ENCODE data around the gene MPL.

Gene MPL

GRCh38 chr1:43383449-43383848 lies 45.8 kb downstream of the MPL start:
- peak in 1 of 3 donors; percentile 28 for DNase-seq

GRCh38 chr1:43386676-43387075 lies 49.1 kb downstream of the MPL start:
- 94% methylated on average over 4 of the region's 6 CpGs for WGBS (ENCODE audit: insufficient coverage)
- H3K4me3 ChIP-seq (ENCODE audit: control insufficient read depth in 1 of 7, extremely low read depth in 1 of 7, insufficient read depth in 4 of 7, low read depth in 2 of 7, low read length in 6 of 7), result no peak overlapping the region
- no peaks in the 10 kb centered on the region for H3K9me3 ChIP-seq (ENCODE audit: control extremely low read depth in 1 of 5, control insufficient read depth in 4 of 5, insufficient read depth in 2 of 5, low read depth in 1 of 5, low read length in 4 of 5)
- peaks cover 22 to 65% (median 40%) of the 10 kb centered on the region in 4 experiments for H3K36me3 ChIP-seq (ENCODE audit: control insufficient read depth in 4 of 4, insufficient read depth in 4 of 4, low read length in 3 of 4)
- CTCF ChIA-PET, result interaction anchor here (1.6 kb wide), 1 partner anchor 16 kb away, joined by 3 read pairs; no protein-coding TSS in a partner anchor
- no peaks in the 10 kb centered on the region for H3K27me3 ChIP-seq (replicated peaks in 2 of 5; ENCODE audit: control insufficient read depth in 4 of 5, insufficient read depth in 5 of 5, low read length in 4 of 5)
- POLR2A ChIA-PET, result no interaction called here
- no peak overlapping the region for H3K27ac ChIP-seq (ENCODE audit: insufficient read depth in 1 of 2, low read depth in 1 of 2, low read length in 2 of 2, poor library complexity in 1 of 2, severe bottlenecking in 2 of 2)
- peaks cover 15 to 28% (median 25%) of the 10 kb centered on the region in 4 experiments for H3K4me1 ChIP-seq (ENCODE audit: control extremely low read depth in 1 of 4, control insufficient read depth in 4 of 4, insufficient read depth in 4 of 4, low read length in 3 of 4)
- DNase-seq, result no peak

More at GRCh38 chr1:43383449-43383848, 45.8 kb downstream of the MPL start:
- H3K27me3 ChIP-seq (replicated peaks in 2 of 5; ENCODE audit: control insufficient read depth in 4 of 5, insufficient read depth in 5 of 5, low read length in 4 of 5), result no peaks in the 10 kb centered on the region
- 100% methylated on average over 2 of the region's 2 CpGs for WGBS (ENCODE audit: insufficient coverage)
- ChIA-PET CTCF (interaction anchor here (1.3 to 3.5 kb wide), 6 partner anchors 15 to 157 kb away, joined by 3 to 20 read pairs (median 5); no protein-coding TSS in a partner anchor), POLR2A (no interaction called here)
- H3K27ac ChIP-seq (ENCODE audit: insufficient read depth in 1 of 2, low read depth in 1 of 2, low read length in 2 of 2, poor library complexity in 1 of 2, severe bottlenecking in 2 of 2), result no peak overlapping the region
- no peak overlapping the region for H3K4me3 ChIP-seq (ENCODE audit: control insufficient read depth in 1 of 7, extremely low read depth in 1 of 7, insufficient read depth in 4 of 7, low read depth in 2 of 7, low read length in 6 of 7)
- H3K4me1 ChIP-seq (ENCODE audit: control extremely low read depth in 1 of 4, control insufficient read depth in 4 of 4, insufficient read depth in 4 of 4, low read length in 3 of 4), result peaks cover 2 to 20% (median 10%) of the 10 kb centered on the region in 4 experiments
- peaks cover 22 to 65% (median 40%) of the 10 kb centered on the region in 4 experiments for H3K36me3 ChIP-seq (ENCODE audit: control insufficient read depth in 4 of 4, insufficient read depth in 4 of 4, low read length in 3 of 4)
- H3K9me3 ChIP-seq (ENCODE audit: control extremely low read depth in 1 of 5, control insufficient read depth in 4 of 5, insufficient read depth in 2 of 5, low read depth in 1 of 5, low read length in 4 of 5), result no peaks in the 10 kb centered on the region

DNA sequence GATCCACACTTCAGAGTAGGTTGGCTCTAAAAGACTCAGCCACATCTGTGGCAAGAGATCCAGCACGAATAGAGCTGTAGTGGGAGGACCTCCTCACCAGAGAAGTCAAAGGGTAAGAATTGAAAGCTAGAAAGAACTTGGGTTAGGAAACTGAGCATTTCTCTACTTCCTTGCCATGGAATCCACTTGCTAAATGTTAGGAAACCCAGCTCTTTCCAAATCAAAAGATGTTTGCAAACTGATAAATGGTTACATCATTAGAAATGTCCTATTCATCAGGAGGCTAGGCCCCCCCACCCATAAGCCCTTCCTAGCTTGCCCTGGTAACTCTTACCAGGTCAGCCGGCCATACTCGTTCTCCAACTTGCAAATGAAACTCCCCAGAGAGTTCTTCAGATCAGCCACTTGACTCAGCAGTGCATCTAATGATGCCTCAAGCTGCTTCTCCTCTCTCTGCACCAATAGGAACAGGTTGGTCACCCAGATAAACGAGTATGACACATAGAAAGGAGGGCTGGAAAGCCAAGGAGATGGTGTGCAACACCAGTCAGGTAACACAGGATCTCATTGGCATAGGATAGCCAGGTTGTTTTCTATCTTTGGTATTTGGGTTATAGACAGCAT lies 50.5 kb downstream of the MPL start:
- Histone ChIP-seq H3K36me3 (ENCODE audit: control insufficient read depth in 4 of 4, insufficient read depth in 4 of 4, low read length in 3 of 4) (peaks cover 22 to 52% (median 34%) of the 10 kb centered on the region in 4 experiments), H3K4me1 (ENCODE audit: control extremely low read depth in 1 of 4, control insufficient read depth in 4 of 4, insufficient read depth in 4 of 4, low read length in 3 of 4) (peaks cover 13 to 21% (median 19%) of the 10 kb centered on the region in 4 experiments), H3K27ac (ENCODE audit: insufficient read depth in 1 of 2, low read depth in 1 of 2, low read length in 2 of 2, poor library complexity in 1 of 2, severe bottlenecking in 2 of 2) (no peak overlapping the region), H3K4me3 (ENCODE audit: control insufficient read depth in 1 of 7, extremely low read depth in 1 of 7, insufficient read depth in 4 of 7, low read depth in 2 of 7, low read length in 6 of 7) (peak overlapping the region in 2 of 7 experiments; percentile 83 to 92), H3K9me3 (ENCODE audit: control extremely low read depth in 1 of 5, control insufficient read depth in 4 of 5, insufficient read depth in 2 of 5, low read depth in 1 of 5, low read length in 4 of 5) (no peaks in the 10 kb centered on the region), H3K27me3 (replicated peaks in 2 of 5; ENCODE audit: control insufficient read depth in 4 of 5, insufficient read depth in 5 of 5, low read length in 4 of 5) (no peaks in the 10 kb centered on the region)
- ChIA-PET CTCF (interaction anchor here (0.8 to 1.6 kb wide), 7 partner anchors 9 to 55 kb away, joined by 3 to 6 read pairs (median 3); partner anchors contain the start of genes ELOVL1 and MPL), POLR2A (interaction anchor here (1.0 to 2.0 kb wide), 3 partner anchors 9 to 27 kb away, joined by 3 to 5 read pairs (median 3); partner anchors contain the start of gene ELOVL1)
- 92% methylated on average over 3 of the region's 4 CpGs for WGBS (ENCODE audit: insufficient coverage)
- no peak for DNase-seq

- Histone ChIP-seq H3K9me3 (ENCODE audit: control extremely low read depth in 1 of 5, control insufficient read depth in 4 of 5, insufficient read depth in 2 of 5, low read depth in 1 of 5, low read length in 4 of 5) (no peaks in the 10 kb centered on the region), H3K4me3 (ENCODE audit: control insufficient read depth in 1 of 7, extremely low read depth in 1 of 7, insufficient read depth in 4 of 7, low read depth in 2 of 7, low read length in 6 of 7) (peak overlapping the region in 6 of 7 experiments; percentile 83 to 98 (median 92)), H3K27me3 (replicated peaks in 2 of 5; ENCODE audit: control insufficient read depth in 4 of 5, insufficient read depth in 5 of 5, low read length in 4 of 5) (no peaks in the 10 kb centered on the region), H3K4me1 (ENCODE audit: control extremely low read depth in 1 of 4, control insufficient read depth in 4 of 4, insufficient read depth in 4 of 4, low read length in 3 of 4) (peaks cover 13 to 21% (median 19%) of the 10 kb centered on the region in 4 experiments), H3K27ac (ENCODE audit: insufficient read depth in 1 of 2, low read depth in 1 of 2, low read length in 2 of 2, poor library complexity in 1 of 2, severe bottlenecking in 2 of 2) (peak overlapping the region in 1 of 2 experiments; percentile 92), H3K36me3 (ENCODE audit: control insufficient read depth in 4 of 4, insufficient read depth in 4 of 4, low read length in 3 of 4) (peaks cover 21 to 47% (median 31%) of the 10 kb centered on the region in 4 experiments)
- CTCF ChIA-PET, result interaction anchor here (0.7 to 1.6 kb wide), 7 partner anchors 11 to 55 kb away, joined by 3 to 6 read pairs (median 3); partner anchors contain the start of genes ELOVL1 and MPL
- no peak for DNase-seq
- WGBS (ENCODE audit: insufficient coverage), result 63% methylated on average over 3 of the region's 3 CpGs
- POLR2A ChIA-PET, result interaction anchor here (1.0 to 2.0 kb wide), 3 partner anchors 10 to 28 kb away, joined by 3 to 5 read pairs (median 3); partner anchors contain the start of gene ELOVL1
Observed at GRCh38 chr1:43388613-43389012, 51.0 kb downstream of the MPL start.

DNA sequence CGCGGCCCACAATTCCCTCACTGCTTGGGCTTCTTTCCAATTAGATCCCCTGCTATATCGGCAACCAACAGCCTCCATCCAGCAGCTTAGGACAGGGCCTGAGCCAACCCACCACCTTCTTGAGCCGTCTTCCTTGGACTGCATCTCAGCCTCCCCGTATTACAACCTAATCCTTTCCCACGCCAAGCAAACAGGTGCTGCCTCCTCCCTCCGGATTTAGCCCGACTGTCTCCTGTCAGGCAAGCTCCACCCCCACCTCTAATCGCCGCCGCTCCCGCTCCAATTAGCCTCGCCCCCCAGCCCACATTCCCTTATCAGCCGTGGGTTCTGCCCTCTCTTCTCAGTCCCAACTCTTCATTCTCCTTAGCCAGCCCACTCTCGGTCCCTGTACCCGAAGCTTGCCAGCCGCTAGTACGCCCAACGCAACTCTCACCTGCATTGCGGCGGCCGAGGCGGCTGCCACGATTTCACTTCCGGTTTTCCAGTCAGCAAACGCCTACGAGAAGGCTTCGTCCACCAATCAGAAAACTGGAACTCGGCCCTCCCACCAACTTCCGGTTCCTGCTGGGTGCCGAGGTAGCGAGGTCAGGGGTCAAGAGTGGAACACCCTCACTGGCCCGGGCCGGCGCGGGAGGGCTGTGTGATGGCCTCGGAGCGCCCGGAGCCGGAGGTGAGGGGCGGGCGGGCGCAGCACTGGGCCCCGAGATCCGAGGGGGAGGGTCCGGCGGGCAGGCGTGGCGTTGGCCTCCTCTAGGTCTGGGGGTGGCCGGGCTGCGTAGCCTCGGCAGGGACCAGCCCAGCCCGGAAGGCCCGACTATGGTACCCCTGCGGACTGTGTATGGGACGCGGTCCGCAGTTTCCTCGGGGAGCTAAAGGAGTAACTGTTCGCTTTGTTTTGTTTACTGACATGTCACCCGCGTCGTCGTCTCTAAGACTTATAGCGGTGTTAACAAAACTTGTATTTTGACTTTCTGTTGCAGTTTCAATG lies 52.0 kb downstream of the MPL start, which contains the start of the genes MED8 and SZT2:
TSS of gene MED8 (minus strand) at position 475 of the 988 bp plus-strand sequence. CDS start at position 439, 36 bp downstream.
TSS of gene SZT2 (plus strand) at position 574 of the 988 bp plus-strand sequence. CDS start at position 644, 70 bp downstream.
- ChIA-PET POLR2A (interaction anchor here (0.7 to 2.0 kb wide), 3 partner anchors 11 to 118 kb away, joined by 3 to 5 read pairs (median 3); partner anchors contain the start of gene ELOVL1), CTCF (interaction anchor here (0.6 to 2.0 kb wide), 9 partner anchors 21 to 163 kb away, joined by 3 to 7 read pairs (median 4); partner anchors contain the start of gene ELOVL1)
- H3K4me3 ChIP-seq (ENCODE audit: control insufficient read depth in 1 of 7, extremely low read depth in 1 of 7, insufficient read depth in 4 of 7, low read depth in 2 of 7, low read length in 6 of 7), result peak within 1 kb of the TSS; percentile 59 to 98 (median 91)
- H3K4me1 ChIP-seq (ENCODE audit: control extremely low read depth in 1 of 4, control insufficient read depth in 4 of 4, insufficient read depth in 4 of 4, low read length in 3 of 4), result peaks cover 13 to 21% (median 19%) of the 10 kb centered on the region in 4 experiments
- H3K27ac ChIP-seq (ENCODE audit: insufficient read depth in 1 of 2, low read depth in 1 of 2, low read length in 2 of 2, poor library complexity in 1 of 2, severe bottlenecking in 2 of 2), result peak within 1 kb of the TSS; percentile 79 to 92
- peaks cover 15 to 40% (median 30%) of the 10 kb centered on the region in 4 experiments for H3K36me3 ChIP-seq (ENCODE audit: control insufficient read depth in 4 of 4, insufficient read depth in 4 of 4, low read length in 3 of 4)
- WGBS (ENCODE audit: insufficient coverage), result under 1% methylated on average over 61 of the region's 65 CpGs
- DNase-seq, result peak; percentile 85 to 90 (median 87)
- no peaks in the 10 kb centered on the region for H3K9me3 ChIP-seq (ENCODE audit: control extremely low read depth in 1 of 5, control insufficient read depth in 4 of 5, insufficient read depth in 2 of 5, low read depth in 1 of 5, low read length in 4 of 5)
- no peaks in the 10 kb centered on the region for H3K27me3 ChIP-seq (replicated peaks in 2 of 5; ENCODE audit: control insufficient read depth in 4 of 5, insufficient read depth in 5 of 5, low read length in 4 of 5)

DNA sequence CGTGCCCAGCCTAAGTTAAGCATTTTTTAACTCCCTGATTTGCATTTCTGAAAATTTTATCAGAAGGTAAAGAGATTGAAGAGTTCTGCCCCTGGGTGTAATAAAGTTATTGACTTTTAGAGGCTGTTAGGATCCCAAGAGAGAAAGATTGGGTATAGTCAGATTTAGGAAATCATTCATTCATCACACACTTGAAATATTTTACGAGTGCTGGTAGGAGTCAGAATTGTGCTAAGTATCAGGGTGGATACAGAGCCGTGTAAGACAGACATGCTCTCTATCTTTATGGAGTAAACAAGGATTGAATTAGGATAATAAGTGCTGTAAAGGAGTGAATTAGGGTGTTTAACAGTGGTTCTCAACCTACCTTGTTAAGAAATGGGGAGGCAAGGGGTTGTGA lies 55.1 kb downstream of the MPL start:
- no peak overlapping the region for H3K4me3 ChIP-seq (ENCODE audit: control insufficient read depth in 1 of 7, extremely low read depth in 1 of 7, insufficient read depth in 4 of 7, low read depth in 2 of 7, low read length in 6 of 7)
- CTCF ChIA-PET, result interaction anchor here (2.5 kb wide), 1 partner anchor 14 kb away, joined by 5 read pairs; no protein-coding TSS in a partner anchor
- 50% methylated on average over 2 of the region's 3 CpGs for WGBS (ENCODE audit: insufficient coverage)
- peaks cover 8 to 26% (median 15%) of the 10 kb centered on the region in 4 experiments for H3K36me3 ChIP-seq (ENCODE audit: control insufficient read depth in 4 of 4, insufficient read depth in 4 of 4, low read length in 3 of 4)
- POLR2A ChIA-PET, result interaction anchor here (0.6 kb wide), 1 partner anchor 19 kb away, joined by 3 read pairs; no protein-coding TSS in a partner anchor
- no peak overlapping the region for H3K27ac ChIP-seq (ENCODE audit: insufficient read depth in 1 of 2, low read depth in 1 of 2, low read length in 2 of 2, poor library complexity in 1 of 2, severe bottlenecking in 2 of 2)
- no peaks in the 10 kb centered on the region for H3K9me3 ChIP-seq (ENCODE audit: control extremely low read depth in 1 of 5, control insufficient read depth in 4 of 5, insufficient read depth in 2 of 5, low read depth in 1 of 5, low read length in 4 of 5)
- H3K27me3 ChIP-seq (replicated peaks in 2 of 5; ENCODE audit: control insufficient read depth in 4 of 5, insufficient read depth in 5 of 5, low read length in 4 of 5), result no peaks in the 10 kb centered on the region
- H3K4me1 ChIP-seq (ENCODE audit: control extremely low read depth in 1 of 4, control insufficient read depth in 4 of 4, insufficient read depth in 4 of 4, low read length in 3 of 4), result peaks cover 13 to 21% (median 19%) of the 10 kb centered on the region in 4 experiments
- no peak for DNase-seq

Measured in common myeloid progenitor, CD34-positive (primary cell).